GM19463 (cell line): ENCODE measurements around the gene CBL.

Source experiments
- ATAC-seq: cut with Tn5 transposase; IDR thresholded peaks from one replicate; pipeline ENCODE4 v1.9.1; 2021; ENCODE audit warnings: mild to moderate bottlenecking, moderate library complexity; ENCODE audit not compliant: unreplicated experiment

The CBL gene

DNA sequence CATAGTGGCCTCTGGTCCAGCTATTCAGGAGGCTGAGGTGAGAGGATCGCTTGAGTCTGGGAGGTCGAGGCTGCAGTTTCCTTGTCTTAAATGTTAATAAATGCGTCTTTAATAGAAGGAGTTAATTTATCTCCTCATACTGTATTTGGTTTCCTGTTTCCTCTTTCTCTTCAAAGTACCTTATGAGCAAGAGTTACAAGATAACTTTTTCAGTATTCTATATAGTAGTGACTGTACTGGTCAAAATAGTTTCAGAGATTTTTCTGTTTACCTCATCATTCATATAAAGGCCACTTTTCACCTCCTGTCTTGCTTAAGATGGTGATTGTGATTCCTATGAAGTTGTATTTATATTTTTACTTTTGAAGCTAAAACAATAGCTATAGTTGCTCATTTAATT, 59.9 kb downstream of the CBL start:
- no peak for ATAC-seq

DNA sequence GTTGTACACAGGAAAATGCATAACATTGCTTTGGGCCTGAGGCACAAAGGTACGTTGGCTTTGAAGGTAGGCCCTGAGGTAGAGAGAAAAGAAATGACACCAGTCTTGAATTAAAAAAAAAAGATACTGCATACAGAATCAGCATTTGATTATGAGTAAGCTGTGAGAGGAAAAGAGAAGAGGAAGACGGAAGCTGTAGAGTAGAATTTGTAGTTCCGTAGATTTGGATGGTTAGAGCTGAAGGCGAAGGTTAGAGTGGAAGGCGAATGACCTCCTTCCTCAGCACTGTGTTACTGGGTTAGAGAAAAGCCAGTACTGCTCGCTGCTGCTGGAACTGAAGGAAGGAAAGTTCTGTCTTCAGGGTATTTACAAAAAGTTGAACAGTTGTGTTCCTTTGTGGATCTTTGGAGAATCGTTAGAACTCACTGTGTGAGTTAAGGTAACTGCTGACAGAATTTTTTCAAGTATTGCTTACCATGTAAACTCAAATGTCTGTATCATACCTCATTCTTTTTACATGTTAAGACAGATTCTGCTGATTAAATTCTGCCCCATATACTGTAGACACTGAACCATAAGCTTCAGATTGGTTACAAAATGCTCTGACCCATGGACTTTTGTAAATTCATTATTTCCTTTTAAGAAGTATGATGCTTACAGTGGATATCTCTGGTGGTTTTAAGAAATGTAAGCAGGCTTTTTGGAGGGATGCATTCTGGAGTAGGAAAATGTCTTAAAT, 60.5 kb downstream of the CBL start:
- no peak for ATAC-seq

DNA sequence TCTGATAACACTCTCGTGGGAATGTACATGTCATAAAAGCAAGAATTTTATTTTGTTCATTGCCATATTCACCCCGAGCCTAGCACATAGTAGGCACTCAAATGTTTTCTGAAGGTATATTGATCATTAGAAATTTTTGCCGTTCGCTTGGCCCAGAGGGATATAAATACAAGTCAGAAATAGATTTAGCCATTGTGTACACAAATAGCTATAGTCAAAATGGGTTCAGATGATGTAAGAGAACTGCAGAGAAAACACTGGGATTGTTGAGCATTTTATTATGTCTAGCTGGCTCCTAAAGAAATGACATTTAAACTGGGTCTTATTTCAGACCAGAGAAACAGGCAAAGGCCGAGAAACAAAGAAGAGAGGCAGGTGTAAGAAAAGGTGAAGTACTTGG, 61.5 kb downstream of the CBL start:
- ATAC-seq: no peak

- ATAC-seq: no peak
Observed at GRCh38 chr11:119273721-119274120, 67.6 kb downstream of the CBL start.

DNA sequence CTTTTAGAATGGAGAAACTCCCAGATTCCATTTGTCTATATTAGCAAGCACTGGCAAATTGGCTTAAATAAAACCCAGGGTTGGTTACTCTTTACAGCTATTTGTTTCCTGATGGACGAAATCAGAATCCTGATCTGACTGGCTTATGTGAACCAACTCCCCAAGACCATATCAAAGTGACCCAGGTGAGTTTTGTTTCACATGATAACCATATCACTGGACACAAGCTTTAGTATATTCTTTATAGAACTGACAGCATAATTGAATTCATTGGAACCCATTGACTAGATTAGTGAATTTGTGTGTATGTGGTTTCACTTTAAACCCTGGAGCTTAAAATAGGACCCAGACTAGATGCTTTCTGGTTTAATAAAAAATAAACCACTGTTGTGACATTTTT, 71.5 kb downstream of the CBL start:
- ATAC-seq: no peak

GRCh38 chr11:119282495-119282894, 76.4 kb downstream of the CBL start:
- ATAC-seq: no peak

GRCh38 chr11:119284344-119285157, 78.4 kb downstream of the CBL start:
- no peak for ATAC-seq

DNA sequence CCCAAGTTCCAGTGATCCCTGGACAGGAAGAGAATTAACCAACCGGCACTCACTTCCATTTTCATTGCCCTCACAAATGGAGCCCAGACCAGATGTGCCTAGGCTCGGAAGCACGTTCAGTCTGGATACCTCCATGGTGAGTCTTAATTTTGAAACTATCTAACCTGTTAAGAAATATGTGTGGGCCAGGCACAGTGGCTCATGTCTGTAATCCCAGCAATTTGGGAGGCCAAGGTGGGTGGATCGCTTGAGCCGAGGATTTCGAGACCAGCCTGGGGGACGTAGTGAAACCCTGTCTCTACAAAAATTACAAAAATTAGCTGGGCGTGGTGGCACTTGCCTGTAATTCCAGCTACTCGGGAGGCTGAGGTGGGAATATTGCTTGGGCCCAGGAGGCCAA, 79.3 kb downstream of the CBL start:
- no peak for ATAC-seq

DNA sequence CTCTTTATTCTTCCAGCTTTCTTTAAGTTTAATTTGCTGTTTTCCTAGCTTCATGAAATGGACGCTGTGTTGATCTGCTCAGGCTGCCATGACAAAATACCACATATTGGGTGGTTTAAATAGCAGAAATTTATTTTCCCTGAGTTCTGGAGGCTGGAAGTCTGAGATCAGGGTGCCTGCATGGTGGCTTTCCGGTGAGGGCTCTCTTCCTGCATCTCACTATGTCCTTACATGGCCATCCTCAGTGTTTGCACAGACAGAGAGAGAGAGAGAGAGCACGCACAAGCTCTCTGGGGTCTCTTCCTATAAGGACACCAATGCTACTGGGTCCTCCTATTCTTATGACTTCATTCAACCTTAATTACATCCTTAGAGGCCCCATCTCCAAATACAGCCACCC, 82.1 kb downstream of the CBL start:
- ATAC-seq: no peak

DNA sequence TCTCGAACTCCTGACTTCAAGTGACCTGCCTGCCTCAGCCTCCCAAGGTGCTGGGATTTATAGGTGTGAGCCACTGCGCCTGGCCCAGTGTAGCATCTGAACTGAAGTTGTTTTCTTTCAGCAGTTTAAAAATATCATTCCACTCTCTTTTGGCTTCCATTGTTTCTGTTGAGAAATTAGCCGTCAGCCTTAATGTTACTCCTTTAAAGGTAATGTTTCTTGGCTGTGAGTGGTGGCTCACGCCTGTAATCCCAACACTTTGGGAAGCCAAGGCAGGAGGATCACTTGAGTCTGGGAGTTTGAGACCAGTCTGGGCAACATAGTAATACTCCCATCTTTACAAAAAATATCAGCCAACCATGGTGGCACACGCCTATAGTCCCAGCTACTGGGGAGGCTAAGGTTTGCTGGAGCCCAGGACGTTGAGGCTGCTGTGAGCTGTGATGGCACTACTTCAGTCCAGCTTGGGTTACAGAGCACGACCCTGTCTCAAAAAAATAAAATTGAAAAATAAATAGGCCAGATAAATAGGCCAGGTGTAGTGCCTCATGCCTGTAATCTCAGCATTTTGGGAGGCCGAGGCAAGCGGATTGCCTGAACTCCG, 84.9 kb downstream of the CBL start:
- no peak for ATAC-seq

DNA sequence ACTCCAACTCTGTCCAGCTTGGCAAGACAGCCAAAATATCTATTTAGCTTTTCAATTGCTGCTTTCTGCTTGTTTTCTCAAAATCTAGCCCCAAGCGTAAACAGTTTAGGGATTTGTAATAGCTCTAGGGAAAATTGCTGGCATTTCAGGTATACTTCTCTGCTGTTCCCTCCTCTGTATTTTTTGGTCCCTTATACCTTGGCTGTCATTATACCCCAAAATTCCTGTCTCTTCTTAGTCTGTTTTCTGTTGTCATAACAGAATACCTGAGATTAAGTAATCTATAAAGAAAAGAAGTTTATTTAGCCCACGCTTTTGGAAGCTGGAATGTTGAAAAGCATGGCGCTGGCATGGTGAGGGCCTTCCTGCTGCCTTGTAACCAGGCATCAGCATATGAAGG, 87.3 kb downstream of the CBL start:
- no peak for ATAC-seq

DNA sequence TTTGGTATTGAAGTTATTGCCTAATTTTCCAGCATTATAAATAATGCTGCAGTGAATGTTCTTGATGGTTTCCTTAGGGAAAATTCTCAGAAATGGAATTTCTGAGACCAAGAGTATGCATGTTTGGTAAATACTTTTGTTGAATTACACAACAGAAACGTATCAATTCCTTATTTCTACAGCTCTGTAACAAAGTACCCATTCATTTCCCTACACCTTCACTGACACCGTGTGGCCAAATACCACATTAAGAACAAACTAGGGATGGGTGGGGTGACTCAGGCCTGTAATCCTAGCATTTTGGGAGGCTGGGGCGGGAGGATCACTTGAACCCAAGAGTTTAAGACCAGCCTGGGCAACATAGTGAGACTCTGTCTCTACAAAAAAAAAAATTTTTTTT, 89.0 kb downstream of the CBL start:
- no peak for ATAC-seq

GRCh38 chr11:119297938-119298337, 91.8 kb downstream of the CBL start:
- no peak for ATAC-seq

GRCh38 chr11:119298726-119299125, 92.6 kb downstream of the CBL start:
- no peak for ATAC-seq

GRCh38 chr11:119299416-119299815, 93.3 kb downstream of the CBL start:
- no peak for ATAC-seq

DNA sequence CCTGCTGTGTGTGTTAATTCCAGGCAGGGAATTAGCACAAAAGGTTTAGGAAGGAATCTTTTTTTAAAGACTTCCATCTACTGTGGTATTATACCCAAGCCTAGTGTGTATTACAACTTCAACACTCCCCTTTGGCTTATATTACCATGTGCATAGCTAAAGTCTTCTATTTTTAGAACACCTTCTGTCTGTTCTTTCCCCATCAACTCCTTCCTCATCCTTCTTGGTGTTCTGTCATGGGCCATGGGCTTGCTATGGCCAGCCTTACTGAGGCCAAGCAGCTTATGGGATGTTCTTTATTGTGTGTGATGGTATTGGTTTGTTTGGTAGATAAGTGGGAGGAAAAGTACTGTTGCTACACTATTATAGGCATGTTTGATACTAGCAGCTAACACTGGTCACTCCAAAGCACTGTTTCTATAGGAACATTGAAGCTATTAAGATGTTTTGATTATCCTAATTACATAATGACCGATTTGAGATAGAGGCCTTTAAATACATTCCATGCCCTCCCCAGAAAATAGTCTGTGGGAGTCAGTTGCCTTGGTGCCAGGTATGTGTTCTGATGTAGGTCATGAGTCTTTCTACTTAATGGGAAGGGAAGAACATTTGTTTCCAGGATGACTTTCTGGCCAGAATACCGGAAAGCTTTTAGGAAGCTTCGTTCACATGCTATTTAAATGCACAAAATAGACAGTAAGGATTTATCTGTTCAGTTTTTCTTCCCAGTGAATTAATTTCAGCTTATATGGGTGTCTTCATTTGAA, 94.2 kb downstream of the CBL start:
- ATAC-seq: no peak

DNA sequence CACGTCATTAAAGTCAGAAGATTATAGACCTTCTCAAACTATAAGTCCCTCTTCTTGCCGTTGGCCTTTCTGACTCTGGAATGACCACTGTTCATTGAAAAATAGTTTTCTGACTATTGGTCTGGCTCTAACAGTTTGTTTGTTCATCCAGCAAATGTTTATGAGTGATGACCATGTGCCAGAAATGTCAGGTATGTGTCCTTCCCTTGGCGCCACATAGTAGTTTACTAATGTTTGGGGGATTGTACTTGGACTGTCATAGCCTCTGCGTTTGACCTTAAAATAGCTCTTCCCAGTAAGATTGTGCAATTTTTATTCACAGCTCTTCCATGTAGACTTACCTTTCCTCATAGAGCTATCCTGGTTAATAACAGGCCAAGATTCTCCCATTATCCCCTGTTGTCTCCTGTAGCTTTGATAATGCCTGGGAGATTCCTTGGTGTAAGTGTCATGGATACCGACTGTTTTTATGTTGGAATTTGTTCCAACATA, 97.1 kb downstream of the CBL start:
- ATAC-seq: no peak

DNA sequence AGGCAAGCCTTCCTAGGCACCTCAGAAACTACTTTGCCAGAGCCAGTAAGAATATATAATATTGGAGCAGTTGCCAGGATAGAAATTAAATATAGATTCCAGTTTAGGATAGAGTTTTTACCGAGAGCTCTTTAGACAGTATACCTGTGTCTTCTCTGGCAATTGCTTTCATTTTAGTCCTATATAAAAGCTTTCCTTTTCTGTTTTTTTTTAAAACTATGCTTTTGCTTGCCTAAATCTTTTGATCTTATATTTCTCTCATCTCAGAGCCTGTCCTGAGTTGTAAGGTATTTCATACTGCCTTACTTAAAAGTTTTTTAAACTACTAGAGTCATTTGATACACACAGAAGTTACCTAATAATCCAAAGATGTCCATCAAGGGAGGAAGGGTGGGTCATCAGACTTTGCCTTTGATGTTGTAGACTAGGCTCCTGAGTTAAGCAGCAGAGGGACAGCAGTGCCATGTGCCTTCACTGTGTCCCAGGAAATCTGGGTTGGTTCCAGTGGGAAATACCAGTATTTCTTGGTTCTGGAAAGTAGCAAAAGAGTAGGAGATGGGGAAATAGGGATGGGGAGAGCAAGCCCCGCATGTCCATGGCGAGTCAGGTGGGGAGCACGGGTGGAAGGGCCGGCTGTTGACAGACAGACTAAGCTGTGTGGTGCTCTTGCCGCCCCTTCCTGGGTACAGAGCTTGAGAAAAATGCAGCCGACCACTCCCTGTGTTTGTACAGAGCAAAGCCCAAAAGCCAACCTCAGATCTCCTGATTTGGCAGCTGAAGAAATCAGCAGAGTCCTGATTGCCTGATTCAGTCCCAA, 99.6 kb downstream of the CBL start:
- no peak for ATAC-seq

DNA sequence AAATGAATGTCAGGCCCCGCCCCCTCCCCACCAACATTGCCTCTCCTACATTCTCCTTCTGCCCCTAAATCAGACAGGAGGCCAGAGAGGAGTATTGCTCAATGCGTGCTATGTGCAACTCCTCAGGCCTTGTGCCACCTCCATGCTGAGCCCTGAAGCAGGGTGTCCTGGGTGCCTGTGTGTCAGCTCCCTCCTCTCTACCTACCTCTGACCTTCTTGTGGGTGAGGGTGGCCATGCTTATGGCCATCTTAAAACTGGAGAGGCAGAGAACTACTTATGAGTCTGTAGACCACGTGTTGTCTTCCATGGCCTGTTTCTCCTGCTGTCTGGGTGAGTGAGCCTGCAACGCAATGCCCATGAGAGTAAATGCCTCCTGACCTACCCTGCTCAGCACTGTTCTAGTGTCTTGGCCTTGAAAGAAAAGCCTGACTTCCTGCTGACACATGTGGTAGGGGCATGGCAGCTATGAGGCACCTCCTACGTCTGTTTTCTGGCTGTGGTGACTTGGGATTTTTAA, 100.3 kb downstream of the CBL start:
- ATAC-seq: no peak

DNA sequence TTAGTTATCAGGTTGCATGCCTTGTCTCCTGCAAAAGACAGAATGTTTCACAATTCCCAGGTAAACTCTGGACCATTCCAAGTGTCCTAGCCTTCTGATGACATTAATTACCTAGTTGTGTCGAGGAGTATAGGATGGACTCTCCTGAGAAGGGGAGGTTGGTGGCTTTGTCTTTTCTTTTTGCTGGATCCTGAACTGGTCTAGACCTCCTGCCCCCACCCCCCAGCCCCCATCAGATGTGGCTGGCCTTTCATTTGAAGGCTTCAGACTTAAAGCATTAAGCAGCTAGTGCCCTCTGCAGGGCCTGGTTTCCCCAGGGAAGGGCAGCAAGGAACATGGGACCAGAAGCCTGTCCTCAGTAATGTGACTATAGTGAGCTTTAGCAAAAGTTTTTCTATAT, 101.1 kb downstream of the CBL start:
- ATAC-seq: no peak
